Activated gamma-delta T cell (primary cell): ENCODE data around the gene SRPK3.
"Not testable (repeated sequence)": the region's sequence is repeated elsewhere in the genome, so short reads cannot be mapped to it uniquely, and the experiment has no call there.

ENCODE experiments used
- DNase-seq: peaks from one replicate; lab custom pipeline; 2025; lab: John Stamatoyannopoulos, UW
- total RNA-seq, 2 donors: gene quantifications; one replicate each; lab custom pipeline; 2026; lab: John Stamatoyannopoulos, UW

The SRPK3 gene, protein sequence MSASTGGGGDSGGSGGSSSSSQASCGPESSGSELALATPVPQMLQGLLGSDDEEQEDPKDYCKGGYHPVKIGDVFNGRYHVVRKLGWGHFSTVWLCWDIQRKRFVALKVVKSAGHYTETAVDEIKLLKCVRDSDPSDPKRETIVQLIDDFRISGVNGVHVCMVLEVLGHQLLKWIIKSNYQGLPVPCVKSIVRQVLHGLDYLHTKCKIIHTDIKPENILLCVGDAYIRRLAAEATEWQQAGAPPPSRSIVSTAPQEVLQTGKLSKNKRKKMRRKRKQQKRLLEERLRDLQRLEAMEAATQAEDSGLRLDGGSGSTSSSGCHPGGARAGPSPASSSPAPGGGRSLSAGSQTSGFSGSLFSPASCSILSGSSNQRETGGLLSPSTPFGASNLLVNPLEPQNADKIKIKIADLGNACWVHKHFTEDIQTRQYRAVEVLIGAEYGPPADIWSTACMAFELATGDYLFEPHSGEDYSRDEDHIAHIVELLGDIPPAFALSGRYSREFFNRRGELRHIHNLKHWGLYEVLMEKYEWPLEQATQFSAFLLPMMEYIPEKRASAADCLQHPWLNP
- total RNA-seq = 0 to 0.17 reads per million in 2 donors

DNA sequence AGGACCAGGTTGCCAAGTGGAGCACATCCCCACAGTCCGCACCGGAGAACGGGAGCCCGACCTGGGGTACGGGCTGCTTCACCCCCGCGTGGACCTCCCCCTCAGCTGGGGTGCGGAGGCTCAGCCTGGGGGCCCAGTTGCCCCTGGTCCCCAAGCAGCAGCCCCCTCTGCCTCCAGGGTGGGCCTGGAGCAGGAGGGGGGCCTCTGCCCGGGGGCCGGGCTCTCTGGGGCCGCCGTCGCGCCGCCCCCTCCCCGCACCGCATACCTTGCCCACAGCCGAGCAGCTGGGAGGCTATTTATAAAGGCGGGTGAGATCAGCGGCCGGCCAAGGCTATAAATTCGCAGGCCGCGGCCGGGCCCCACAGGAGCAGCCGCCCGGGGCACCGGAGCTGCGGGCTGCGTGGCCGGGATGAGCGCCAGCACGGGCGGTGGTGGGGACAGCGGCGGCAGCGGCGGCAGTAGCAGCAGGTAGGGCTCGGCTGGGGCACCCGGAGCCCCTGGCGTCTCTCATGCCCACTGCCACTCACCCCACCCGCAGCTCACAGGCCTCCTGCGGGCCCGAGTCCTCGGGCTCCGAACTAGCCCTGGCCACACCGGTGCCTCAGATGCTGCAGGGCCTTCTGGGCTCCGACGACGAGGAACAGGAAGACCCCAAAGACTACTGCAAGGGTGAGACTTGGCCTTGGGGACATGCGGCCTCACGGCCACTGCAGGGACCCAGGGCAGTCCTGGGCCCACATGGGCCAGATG lies at the start of gene SRPK3:
TSS of gene SRPK3 (plus strand) at position 364 of the 750 bp plus-strand sequence. CDS start at position 410, 46 bp downstream.
- no peak for DNase-seq

DNA sequence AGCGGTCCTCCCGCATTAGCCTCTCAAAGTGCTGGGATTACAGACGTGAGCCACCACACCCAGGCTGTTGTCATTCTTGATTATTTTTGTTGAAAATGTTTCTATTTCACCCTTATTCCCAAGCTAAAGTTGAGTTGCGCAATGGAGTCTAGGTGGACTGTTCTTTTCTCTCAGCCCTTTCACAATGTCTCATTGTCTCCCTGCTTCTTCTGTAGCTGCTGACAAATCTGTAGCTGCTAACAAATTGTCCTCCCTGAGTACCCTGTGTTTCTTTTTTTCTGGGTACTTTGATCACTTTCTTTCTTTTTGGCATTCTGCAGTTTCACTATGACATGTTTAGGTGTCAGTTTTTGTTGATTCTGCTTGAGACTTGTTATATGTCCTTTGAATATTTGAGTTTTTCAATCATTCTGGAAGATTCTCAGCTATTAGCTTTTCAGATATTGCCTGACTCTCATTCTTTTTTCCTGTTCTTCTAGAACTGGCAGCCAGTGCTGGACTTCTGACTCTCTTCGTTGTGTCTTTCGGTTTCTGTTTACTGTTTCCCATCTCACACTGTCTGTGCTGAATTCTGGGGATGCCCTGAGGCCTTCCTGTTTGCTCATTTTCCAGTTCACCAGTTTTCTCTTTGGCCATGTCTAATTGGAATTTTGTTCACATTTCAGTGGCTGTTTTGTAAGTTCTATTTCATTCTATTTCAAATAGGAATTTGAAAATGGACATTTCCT lies 49.6 kb upstream of the SRPK3 start:
- DNase-seq = no peak

DNA sequence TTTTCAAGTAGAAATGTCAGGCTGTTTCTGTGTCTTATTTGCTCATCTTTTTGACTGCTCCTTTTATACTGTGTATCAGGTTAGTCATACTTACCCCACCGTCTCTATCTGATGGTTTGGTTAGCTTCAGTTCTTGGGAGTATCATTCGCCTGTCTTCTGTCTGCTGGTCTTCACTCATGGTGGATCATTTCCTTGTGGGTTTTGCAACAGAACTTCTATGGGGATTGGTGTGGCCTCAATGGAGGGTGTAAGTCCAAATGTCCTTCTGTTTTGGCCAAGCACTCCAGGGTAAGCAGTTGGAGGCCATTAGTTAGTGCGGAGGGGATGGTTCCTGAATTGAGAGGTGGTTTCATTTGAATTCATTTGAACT lies 49.0 kb upstream of the SRPK3 start:
- DNase-seq = no peak

DNA sequence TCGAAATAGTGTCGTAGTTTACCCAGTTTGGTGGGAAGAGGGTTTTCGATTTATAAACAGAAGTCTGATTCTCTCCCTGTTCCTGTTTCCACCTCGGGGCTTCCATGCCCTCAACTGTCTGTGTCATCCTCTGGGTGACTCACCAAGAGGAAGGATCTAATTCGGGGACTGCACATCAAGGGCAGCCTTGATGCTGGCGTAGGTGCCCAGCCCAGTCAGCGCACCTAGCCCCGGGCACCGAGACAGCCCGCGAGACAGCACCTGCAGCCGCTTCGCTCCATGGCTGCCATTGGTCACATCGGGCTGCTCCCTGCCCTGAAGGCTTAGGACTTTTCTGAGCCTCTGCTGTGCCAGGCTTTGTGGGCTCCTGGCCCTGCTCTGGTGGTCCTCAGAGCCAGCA lies 48.4 kb upstream of the SRPK3 start:
- DNase-seq = no peak

DNA sequence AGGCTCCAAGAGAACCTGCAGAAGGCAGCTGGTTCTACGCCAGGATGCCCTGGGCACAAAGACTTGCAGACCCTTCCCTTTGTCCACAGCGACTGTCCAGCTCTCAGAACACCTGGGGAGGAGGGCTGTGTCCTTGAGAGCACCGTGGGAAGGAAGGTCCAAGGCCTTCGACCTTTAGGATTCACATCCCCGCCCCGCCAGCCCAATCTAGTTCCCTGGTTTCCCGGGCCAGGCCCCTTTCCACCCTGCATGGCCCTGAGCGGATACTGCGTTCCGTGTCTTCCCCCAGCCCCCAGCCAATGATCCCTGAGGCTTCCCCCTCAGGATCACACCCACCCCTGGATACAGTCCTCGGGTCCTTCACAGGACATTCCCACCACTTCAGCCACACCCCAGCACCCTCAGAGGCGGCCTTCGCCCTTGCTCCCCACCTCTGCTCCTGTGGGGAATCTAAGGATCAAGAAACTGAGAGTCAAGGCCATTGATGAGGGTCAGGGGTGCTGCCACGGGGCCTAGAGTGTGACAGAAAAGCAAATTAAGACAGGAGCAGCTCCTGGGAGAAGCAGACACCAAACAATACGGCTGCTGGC lies 47.1 kb upstream of the SRPK3 start:
- no peak for DNase-seq

DNA sequence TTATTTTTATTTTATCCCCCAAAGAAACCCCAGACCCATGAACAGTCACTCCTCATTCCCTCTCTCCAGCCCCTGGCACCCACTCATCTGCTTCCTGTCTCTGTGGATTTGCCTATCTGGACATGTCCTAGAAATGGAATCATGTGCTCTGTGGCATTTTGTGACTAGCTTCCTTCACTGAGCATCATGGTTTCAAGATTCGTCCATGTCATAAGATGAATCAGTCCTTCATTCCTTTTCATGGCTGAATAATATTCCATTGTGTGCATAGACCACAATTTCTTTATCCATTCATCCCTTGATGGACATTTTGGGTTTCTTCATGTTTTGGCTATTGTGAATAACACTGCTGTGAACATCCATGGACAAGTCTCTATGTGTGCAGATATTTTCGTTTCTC lies 46.0 kb upstream of the SRPK3 start:
- DNase-seq = no peak

DNA sequence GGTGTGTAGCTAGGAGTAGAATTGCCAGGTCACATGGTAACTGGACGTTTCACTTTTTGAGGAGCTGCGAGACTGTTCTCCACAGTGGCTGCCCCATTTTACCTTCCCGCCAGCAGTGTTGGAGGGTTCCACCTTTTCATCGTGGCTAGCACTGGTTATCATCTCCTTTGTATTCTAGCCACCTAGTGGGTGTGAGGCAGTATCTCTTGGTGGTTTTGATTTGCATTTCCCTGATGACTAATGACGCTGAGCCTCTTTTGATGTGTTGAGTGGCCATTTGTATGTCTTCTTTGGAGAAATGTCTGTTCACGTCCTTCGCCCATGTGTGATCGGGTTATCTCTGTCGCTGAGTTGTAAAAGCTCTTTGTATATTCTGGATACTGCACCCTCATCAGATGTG lies 45.6 kb upstream of the SRPK3 start:
- DNase-seq = no peak

DNA sequence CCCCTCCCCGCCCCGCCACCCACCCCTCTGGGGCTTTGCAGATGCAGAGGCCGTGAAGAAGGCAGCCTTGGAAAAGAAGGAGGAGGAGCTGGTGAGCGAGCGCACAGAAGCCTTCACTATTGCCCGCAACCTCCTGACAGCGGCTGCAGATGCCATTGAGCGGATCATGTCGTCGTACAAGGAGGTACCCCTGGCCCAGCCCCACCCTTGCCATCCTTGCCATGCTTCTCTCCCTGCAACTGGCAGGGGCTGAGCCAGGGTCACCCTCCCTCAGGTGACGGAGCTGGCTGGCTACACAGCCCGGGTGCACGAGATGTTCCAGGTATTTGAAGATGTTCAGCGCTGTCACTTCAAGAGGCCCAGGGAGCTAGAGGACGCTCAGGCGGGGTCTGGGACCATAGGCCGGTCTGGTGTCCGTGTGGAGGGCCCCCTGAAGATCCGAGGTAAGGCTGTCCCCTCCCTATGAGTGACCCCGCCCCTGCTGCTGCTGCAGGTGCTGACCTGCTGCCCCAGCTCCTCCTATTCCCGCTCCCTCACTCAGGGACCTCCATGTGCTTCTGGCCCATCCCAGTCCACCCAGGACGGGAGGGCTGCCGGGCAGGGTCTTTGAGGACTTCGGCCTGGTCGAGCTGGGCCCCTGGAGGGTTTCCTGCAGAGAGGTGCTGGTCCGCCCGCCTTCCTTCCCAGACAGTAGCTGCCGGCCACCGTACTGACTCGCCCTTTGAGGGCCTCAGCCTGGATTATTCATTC lies 44.6 kb upstream of the SRPK3 start:
- DNase-seq = no peak

DNA sequence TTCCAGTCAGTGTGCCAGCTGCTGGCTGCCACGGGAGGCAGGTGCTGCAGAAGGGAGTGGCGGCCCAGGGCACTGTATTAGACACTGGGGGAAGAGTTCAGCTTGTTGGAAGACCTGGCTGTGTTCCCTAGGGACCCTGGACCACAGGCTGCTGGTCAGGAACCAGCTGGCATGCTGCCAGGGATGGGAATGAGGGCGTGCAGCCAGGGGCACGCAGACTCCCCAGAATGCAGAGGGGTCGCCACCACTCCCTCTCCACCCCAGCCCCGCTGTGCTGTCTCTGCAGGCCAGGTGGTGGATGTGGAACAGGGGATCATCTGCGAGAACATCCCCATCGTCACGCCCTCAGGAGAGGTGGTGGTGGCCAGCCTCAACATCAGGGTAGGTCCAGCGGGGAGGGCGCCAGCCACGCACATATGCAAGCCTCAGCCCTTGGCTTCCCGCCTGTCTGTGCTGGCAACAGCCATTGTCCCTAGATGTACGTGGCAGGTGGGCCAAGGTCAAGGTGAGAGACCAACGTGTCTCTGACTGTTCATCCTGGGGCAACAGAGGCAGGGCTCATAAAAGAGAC lies 43.9 kb upstream of the SRPK3 start:
- no peak for DNase-seq

DNA sequence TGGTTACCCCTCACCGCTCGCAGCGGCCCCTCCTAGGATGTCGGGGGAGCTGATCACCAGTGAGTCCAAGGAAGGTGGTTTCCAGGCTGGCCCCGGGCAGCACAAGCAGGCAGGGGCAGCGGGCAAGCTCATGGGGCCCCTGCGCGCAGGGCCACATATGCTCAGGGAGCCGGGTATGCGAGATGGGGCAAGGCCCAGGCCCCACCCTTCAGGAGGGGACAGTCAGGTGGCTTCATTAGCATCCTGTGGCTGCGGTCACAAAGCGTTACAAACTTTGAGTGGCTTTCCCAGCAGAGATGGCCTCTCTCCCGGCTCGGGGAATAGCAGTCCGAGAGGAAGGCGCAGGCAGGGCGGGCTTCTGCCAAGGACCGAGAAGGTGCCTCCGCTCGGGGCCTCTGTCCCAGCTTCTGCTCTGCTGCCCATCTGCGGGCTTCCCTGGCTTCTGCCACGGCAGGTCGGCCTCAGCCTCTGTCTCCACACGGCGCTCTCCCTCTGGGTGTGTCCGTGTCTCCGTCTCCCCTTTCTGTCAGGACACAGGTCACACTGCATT lies 42.7 kb upstream of the SRPK3 start:
- no peak for DNase-seq

DNA sequence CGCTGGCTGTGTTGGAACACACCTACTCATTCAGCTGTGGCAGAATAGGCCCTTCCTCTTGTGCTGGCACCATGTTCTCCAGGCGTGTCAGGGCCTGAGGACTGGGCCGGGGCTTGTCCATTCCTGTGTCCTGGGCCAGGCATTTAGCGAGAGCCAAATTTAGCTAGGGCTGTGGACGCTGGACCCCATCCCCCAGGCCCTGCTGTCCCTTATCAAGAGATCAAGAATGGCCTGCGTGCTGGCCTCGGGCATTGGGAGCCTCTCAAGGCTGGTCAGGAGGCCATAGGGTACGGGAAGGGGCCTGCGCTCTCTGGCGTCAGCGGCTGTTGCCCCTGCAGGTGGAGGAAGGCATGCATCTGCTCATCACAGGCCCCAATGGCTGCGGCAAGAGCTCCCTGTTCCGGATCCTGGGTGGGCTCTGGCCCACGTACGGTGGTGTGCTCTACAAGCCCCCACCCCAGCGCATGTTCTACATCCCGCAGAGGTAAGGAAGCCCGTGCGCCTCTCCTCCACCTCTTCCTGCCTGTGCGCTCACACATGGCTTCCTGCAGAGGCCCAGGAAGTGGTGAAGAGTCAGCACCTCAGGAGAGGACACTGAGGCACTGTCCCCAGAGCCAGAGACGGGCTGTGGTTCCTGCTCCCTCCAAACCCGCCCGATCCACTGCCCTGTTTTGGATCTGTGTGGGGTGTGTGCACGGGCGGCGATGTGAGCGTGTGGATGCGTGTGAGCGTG lies 40.9 kb upstream of the SRPK3 start:
- no peak for DNase-seq

DNA sequence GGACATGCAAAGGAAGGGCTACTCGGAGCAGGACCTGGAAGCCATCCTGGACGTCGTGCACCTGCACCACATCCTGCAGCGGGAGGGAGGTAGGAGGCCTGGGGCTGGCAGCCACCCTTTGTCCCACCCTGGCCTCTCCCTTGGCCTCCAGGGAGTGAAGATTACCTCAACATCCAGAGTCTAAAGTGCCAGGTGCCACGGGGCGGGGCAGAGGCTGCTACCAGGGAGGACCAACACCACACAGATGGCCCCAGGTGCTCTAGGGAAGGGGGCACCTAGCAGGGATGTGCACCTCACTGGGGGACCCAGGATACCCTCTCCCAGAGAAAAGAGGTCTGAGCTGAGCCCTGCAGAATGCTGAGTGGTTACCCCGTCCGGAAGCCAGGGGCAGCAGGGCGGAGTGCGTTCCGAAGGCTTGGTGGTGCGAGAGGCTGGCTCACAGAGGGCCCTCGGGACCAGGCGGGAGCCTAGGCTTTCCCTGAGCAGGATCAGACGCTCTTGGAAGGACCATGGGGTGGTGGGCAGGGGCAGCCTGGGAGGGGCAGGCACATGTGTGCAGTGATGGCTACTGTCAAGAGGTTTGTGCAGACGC lies 40.1 kb upstream of the SRPK3 start:
- DNase-seq = no peak

DNA sequence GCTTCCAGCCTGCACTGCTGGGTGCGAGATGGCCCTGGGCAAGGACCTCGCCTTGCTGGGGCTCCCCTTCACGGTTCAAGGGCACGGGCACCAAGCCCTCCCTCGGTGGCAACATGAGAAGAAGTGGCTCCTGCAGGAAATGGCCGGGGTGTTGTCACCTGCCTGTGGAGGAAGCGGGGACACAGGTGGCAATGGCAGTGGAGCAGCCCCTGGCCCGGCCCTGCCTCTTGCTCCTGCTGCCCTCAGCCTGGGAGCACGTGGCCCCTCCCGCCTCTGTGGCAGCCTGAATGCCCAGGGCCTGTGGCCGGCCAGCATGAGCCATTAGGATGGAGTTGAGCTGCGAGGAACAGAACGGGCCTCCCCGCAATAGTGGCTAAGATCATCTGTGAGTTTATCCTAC lies 39.4 kb upstream of the SRPK3 start:
- DNase-seq = no peak

DNA sequence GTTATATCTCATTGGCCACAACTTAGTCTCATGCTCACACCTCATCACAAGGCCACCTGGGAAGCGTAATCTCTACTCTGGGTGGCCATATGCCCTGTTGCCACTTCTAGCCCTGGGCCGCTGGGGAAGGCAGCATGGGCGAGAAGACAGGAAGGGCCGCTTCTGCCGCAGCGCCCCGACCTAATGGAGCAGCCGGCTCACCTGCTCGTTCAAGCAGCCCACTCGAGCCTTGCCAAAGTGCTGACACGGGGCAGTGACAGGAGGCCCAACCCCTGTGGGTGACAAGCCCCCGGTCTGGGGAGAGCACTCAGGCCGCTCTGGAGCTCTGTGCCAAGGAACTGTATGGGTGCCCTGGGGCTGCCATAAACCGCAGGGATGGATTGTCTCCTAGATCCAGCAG lies 38.7 kb upstream of the SRPK3 start:
- not testable (repeated sequence) for DNase-seq

DNA sequence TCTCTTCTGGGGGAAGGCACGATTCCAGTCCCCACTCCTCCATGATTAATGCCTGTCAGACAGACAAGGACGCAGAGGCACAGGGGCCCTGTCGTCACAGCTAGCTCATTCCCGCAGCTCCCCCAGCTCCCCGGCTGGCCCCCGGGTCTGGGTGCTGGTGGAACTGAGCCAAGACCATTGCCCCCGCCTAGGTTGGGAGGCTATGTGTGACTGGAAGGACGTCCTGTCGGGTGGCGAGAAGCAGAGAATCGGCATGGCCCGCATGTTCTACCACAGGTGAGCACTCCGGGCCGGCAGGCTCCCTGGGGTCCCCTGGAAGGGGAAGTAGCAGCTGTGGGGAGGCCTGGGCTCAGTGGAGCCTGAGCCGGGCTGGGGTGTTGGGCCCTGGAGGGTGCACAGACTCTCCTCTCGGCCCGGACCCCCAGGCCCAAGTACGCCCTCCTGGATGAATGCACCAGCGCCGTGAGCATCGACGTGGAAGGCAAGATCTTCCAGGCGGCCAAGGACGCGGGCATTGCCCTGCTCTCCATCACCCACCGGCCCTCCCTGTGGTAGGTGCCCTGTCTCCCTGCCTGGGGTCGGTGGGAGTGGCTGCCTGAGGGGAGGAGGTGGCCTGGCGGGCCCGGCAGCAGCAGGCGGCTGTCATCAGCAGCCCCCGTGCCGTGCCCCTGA lies 37.9 kb upstream of the SRPK3 start:
- DNase-seq = not testable (repeated sequence)

DNA sequence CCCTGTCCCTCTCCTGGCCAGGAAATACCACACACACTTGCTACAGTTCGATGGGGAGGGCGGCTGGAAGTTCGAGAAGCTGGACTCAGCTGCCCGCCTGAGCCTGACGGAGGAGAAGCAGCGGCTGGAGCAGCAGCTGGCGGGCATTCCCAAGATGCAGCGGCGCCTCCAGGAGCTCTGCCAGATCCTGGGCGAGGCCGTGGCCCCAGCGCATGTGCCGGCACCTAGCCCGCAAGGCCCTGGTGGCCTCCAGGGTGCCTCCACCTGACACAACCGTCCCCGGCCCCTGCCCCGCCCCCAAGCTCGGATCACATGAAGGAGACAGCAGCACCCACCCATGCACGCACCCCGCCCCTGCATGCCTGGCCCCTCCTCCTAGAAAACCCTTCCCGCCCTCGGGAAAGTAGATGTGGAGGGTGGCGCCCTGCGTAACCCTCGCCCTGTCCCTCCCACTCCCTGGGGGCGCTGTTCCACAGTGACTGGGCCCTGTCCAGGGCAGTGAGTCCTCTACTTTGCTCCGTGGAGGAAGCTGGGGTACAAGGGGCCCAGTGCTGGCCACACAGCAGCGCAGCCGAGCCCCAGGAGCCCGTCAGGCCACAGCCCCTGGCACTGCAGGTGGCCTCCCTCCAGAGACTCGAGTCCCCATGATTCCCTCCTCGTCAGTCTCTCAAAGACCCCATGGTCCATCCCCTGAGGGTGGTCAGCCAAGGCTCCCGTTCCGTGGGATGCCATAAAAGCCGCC lies 37.2 kb upstream of the SRPK3 start:
- not testable (repeated sequence) for DNase-seq

DNA sequence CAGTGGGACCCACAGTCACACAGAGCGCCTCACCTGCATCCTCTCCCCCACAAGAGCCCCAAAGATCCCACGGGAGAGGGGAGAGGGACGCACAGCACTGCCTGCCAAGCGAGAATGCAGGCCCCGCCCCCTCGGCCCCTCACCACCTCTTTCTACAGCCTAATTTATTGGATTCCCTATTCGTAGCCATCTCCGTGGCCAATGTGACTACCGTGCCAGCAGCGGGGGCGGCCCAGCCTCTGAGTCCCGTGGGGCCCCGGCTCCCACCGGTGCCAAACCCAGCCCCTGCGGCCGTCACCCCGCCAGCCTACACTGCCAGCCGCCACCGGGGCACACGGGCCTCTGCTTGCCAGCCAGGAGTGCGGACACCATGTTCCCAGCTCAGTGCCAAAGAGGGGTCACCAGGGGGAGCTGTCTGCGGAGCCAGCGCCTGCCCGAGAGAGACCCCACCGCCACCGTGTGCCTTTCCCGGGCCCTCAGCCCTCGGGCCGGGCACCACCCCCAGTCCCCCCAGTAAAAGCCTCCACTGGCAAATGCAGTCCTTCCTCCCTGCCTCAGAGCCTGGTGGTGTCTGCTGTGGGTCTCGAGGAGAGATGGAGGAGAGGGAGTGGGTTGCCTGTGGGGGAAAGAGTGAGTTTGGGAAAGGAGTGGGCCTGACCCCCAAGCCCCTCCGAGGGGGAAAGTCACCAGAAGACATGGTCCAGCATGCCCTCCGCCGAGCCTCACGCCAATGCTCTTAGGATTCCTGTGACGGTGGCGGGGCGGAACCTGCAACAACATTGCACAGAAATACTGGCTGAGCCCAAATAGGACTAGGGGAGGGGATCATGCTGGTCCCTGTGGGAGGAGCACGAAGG lies 36.4 kb upstream of the SRPK3 start:
- no peak for DNase-seq
